Tibial artery (tissue), 4 donors: ENCODE results near the gene NIFK.
A peak's percentile ranks its signal among the peaks of the same experiment; 100 is the strongest.

ENCODE experiments used
- DNase-seq, 2 donors: peaks; one replicate each; pipeline ENCODE4 v3.0.0-alpha.2; 2019
- H3K27ac ChIP-seq, 2 donors: fragments of 200-600 bp; sonication (generic) in 1 of 2; 1 replicate in 1 of 2; 2 replicates in 1 of 2; pipeline ENCODE4 v1.5.1; 2018 to 2019; ENCODE audit warnings: mild to moderate bottlenecking in 1 of 2
- H3K27me3 ChIP-seq, 2 donors: fragments of 200-600 bp; sonication (generic) in 1 of 2; one replicate each; pipeline versions ENCODE4 v1.5.1 to v1.6.0; 2016 to 2019
- H3K36me3 ChIP-seq, 3 donors: fragments of 200-600 bp; sonication (generic) in 2 of 3; one replicate each; pipeline ENCODE4 v1.5.1; 2016 to 2019; ENCODE audit warnings: mild to moderate bottlenecking in 2 of 3
- H3K4me1 ChIP-seq, 4 donors: fragments of 200-600 bp; sonication (generic) in 2 of 4; 1 replicate in 3 of 4; 2 replicates in 1 of 4; pipeline ENCODE4 v1.5.1; 2016 to 2019
- H3K4me3 ChIP-seq, 2 donors: fragments of 200-600 bp; sonication (generic) in 1 of 2; 1 replicate in 1 of 2; 2 replicates in 1 of 2; pipeline ENCODE4 v1.5.1; 2018 to 2019; ENCODE audit warnings: mild to moderate bottlenecking in 2 of 2
- H3K9me3 ChIP-seq, 3 donors: fragments of 200-600 bp; sonication (generic) in 1 of 3; one replicate each; pipeline ENCODE4 v1.5.1; 2016 to 2019
- intact Hi-C: fragments of 100-400 bp; cut with DNase I; formaldehyde crosslinking; loops from one replicate; pipeline ENCODE4 v1.15.0; 2023; ENCODE audit warnings: low total_unique reads
- TF ChIP-seq, protein P1 (sequence below), 2 experiments: fragments of 200-600 bp in 1 of 2; fragments of 450-650 bp in 1 of 2; IDR thresholded peaks; one replicate each; pipeline ENCODE4 v1.5.1; 2017 to 2019; ENCODE audit warnings: antibody characterized with exemption in 2 of 2, mild to moderate bottlenecking in 1 of 2, moderate library complexity in 1 of 2

Gene NIFK

DNA sequence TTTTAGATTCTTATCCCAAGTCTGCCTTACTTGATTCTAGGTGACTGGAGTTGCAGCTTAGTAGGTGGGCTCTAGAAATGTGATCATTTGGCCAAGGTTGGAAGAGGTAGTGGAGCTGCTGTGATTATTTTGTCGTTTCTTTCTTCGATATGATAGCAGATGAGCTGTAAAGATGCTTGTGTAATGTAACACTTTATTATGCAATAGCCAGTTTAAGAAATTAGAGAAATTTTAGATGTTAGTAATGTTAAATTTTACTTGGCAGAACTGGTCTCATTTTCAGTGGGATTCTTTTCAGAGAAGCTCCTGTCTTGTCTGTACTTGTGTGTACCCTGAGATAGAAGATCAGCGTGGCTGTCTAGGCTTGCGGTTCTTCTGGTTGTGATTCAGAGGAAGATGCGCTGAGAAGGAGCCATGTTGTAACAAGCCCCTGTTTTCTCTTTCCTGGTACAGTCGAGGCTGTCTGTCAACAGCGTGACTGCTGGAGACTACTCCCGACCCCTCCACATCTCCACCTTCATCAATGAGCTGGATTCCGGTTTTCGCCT is 28.1 kb upstream of the NIFK start:
- intact Hi-C loops, result no loop called here
- Histone ChIP-seq H3K27ac (no peak overlapping the region), H3K4me3 (no peak overlapping the region), H3K36me3 (peaks cover 83 to 96% (median 85%) of the 10 kb centered on the region in 3 donors), H3K27me3 (no peaks in the 10 kb centered on the region), H3K9me3 (no peaks in the 10 kb centered on the region), H3K4me1 (no peaks in the 10 kb centered on the region)
- TF ChIP-seq, protein P1, sequence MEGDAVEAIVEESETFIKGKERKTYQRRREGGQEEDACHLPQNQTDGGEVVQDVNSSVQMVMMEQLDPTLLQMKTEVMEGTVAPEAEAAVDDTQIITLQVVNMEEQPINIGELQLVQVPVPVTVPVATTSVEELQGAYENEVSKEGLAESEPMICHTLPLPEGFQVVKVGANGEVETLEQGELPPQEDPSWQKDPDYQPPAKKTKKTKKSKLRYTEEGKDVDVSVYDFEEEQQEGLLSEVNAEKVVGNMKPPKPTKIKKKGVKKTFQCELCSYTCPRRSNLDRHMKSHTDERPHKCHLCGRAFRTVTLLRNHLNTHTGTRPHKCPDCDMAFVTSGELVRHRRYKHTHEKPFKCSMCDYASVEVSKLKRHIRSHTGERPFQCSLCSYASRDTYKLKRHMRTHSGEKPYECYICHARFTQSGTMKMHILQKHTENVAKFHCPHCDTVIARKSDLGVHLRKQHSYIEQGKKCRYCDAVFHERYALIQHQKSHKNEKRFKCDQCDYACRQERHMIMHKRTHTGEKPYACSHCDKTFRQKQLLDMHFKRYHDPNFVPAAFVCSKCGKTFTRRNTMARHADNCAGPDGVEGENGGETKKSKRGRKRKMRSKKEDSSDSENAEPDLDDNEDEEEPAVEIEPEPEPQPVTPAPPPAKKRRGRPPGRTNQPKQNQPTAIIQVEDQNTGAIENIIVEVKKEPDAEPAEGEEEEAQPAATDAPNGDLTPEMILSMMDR (IDR thresholded peaks at IDR 0.05), result no peak
- no peak for DNase-seq

DNA sequence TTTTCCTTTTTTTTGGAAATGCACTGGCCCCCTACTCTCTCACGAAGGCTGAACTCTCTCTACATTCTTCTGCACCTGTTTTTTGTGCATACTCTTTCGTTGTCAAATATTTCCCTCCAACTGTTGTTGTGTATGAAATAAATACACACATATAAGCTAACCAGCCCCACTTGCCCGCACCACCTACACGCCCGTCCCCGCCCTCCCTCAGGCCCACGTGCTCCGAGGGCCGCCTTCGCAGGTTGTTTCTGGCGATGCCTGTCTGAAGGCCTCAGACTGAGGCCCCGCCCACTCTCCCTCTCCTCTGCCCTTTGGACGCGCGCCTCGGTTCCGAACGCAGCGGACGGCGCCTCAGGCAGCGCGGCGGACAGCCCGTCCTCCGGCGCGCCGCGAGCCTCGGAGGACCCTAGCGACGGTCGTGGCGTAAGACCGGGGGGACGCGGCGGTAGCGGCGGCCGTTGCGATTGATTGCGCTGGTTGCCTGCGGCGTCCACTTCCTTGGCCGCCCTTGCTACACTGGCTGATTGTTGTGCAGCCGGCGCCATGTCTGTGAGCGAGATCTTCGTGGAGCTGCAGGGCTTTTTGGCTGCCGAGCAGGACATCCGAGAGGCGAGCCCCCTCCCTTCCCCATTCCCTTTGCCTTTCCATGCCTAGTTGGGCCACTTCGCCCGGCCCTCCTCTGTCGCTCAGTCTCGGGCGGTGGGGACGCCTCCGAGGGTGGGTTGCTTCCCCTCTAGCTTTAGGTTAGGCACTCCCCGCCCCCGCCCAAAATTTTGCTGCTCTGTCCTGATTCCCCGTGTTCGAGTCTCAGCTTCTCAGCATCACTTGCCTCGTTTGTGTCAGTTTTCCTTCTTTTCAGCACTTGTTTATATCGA is 18.8 kb upstream of the NIFK start, which contains the start of gene TSN:
TSS of gene TSN (plus strand) at position 415 of the 875 bp plus-strand sequence. CDS start at position 544, 129 bp downstream.
- Histone ChIP-seq H3K9me3 (no peaks in the 10 kb centered on the region), H3K27ac (peak within 1 kb of the TSS; percentile 70 to 82), H3K4me1 (peaks cover 0 to 26% (median 10%) of the 10 kb centered on the region in 4 donors), H3K36me3 (peaks cover 8 to 18% (median 10%) of the 10 kb centered on the region in 3 donors), H3K4me3 (peak within 1 kb of the TSS; percentile 79 to 89), H3K27me3 (no peaks in the 10 kb centered on the region)
- TF ChIP-seq, protein P1 (IDR thresholded peaks at IDR 0.05), result peak in 1 of 2 experiments; percentile 24
- intact Hi-C loops, result loop anchor here (1.0 kb wide), 1 partner anchor 19 kb away; the partner anchor contains the start of gene NIFK
- DNase-seq, result peak; percentile 98

DNA sequence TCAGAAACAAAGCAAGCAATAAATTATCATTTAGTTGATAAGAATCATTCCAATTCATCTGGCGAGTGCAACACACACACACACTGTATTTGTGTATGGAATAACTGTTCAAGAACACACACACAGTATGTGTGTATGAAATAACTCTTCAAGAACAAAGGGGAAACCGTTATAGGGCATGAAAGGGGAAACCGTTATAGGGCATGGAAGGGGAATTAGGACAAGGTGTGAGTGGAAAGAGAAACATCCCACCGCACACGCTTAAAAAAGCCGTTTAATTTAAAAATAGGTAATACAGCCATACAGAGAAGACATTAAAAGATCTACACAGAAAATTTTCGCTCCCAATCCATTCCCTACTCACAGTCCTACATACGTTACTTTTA is 18.2 kb upstream of the NIFK start:
- Histone ChIP-seq H3K4me1 (peaks cover 0 to 26% (median 10%) of the 10 kb centered on the region in 4 donors), H3K36me3 (peaks cover 2 to 12% (median 4%) of the 10 kb centered on the region in 3 donors), H3K27ac (peak overlapping the region; percentile 70 to 82), H3K9me3 (no peaks in the 10 kb centered on the region), H3K27me3 (no peaks in the 10 kb centered on the region), H3K4me3 (peak overlapping the region; percentile 79 to 89)
- DNase-seq, result no peak
- intact Hi-C loops, result loop anchor here (1.0 kb wide), 1 partner anchor 19 kb away; the partner anchor contains the start of gene NIFK
- TF ChIP-seq, protein P1 (IDR thresholded peaks at IDR 0.05), result no peak

DNA sequence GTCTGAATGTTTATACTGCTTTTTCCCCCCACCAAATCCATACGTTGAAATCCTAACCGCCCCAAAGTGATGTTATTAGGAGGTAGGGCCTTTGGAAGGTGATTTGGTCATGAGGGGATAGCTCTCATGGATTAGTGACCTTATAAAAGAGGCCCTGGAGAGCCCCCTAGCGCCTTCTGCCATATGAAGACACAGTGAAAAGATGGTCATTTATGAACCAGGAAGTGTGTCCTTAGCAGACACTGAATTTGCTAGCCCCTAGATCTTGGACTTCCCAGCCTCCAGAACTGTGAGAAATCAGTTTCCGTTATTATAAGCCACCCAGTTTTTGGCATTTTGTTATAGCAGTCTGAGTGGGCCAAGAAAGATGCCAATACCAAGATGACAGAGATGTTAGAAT is 11.5 kb upstream of the NIFK start:
- no peaks in the 10 kb centered on the region for H3K4me1 ChIP-seq
- H3K27ac ChIP-seq, result no peak overlapping the region
- H3K27me3 ChIP-seq, result no peaks in the 10 kb centered on the region
- intact Hi-C loops, result no loop called here
- DNase-seq, result no peak
- H3K9me3 ChIP-seq, result no peaks in the 10 kb centered on the region
- no peaks in the 10 kb centered on the region for H3K36me3 ChIP-seq
- TF ChIP-seq, protein P1 (IDR thresholded peaks at IDR 0.05), result peak in 1 of 2 experiments; percentile 9
- no peak overlapping the region for H3K4me3 ChIP-seq

DNA sequence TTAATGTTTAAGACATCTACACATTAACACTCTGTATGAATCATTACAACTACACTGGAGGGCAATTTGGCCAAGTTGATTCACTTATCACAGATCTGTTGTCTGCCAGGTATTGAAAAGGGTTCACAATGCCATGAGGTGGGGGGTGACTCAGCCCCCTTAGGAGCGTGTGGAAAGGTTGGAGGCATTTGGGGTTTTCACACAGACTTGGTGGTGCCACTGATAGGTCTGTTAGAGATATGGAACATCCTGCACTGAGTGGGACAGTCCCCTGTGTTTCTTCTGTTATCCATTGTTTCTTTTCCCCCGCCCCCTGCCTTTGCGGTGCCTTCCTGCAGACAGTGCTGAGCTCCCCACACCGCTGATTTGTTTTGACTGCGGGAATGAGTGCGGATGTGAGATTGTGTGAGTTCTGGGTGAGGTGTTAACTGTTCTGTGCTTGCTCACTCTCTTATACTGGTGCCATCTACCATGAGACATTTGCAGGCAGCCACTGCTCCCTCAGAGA is 9.4 kb upstream of the NIFK start:
- TF ChIP-seq, protein P1 (IDR thresholded peaks at IDR 0.05), result no peak
- no peaks in the 10 kb centered on the region for H3K36me3 ChIP-seq
- no peak overlapping the region for H3K27ac ChIP-seq
- no peak for DNase-seq
- intact Hi-C loops, result no loop called here
- H3K4me1 ChIP-seq, result no peaks in the 10 kb centered on the region
- no peaks in the 10 kb centered on the region for H3K9me3 ChIP-seq
- H3K27me3 ChIP-seq, result no peaks in the 10 kb centered on the region
- no peak overlapping the region for H3K4me3 ChIP-seq
